ENCODE results near the gene PSTPIP2. TPM values are rescaled to one million over a fixed set of nuclear protein-coding genes. Genes with fewer than 3 reads are reported as not detected.
A peak's percentile ranks its signal among the peaks of the same experiment; 100 is the strongest.

The PSTPIP2 gene
- total and polyA plus RNA-seq, 9 donors: 1.3 to 2.8 (median 2.0) TPM

DNA sequence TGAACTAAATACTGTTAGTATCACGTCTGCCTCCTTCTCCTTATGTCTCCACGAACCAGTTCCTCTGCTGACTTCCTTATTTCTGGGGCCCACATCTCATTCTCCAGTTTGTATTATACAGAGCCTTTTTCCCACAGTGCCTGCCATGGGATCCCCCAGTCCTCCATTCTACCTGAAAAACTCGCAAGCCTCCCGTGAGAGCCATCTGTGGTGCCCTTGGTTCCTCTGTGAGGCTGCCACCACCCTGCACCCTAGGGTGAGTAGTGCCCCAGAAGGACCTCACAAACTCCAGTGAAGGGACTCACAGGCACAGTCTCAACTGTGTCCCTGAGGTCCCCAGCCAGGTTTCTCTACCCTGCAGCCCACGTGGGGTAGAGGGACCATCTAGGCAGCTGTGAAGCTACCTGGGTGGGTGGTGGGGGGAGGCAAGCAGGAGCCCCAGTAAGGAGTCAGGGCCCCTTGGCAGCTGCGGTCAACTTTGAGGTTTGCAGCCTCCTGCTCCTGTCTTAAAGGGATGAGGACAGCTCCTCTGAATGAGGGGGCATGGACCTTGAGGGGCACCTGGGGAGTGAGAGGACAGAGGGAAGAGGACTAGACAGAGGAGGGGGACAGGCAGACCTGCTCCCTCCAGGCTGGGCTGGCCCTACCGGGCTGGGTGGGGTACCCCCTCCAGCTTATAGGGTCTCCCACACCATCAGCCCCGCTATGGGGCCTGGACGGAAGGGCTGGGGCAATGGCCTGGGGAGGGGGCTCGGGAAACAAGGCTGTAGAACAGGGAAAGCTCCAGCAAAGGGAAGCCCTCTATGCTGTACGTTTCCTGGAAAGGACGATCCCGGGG lies 1.0 kb downstream of the PSTPIP2 start:
- 39% methylated on average over 9 of the region's 13 CpGs for WGBS (ENCODE audit: insufficient coverage)
- peak overlapping the region; percentile 60 for H3K4me3 ChIP-seq (ENCODE audit: low read length)
- DNase-seq: peak; percentile 25
- no peaks in the 10 kb centered on the region for H3K36me3 ChIP-seq (ENCODE audit: control insufficient read depth, insufficient read depth, low read length)
- no peaks in the 10 kb centered on the region for H3K9me3 ChIP-seq (replicated peaks; ENCODE audit: control insufficient read depth, low read depth, low read length)
- no peak overlapping the region for H3K27ac ChIP-seq (ENCODE audit: low read length)
- peaks cover 17% of the 10 kb centered on the region for H3K4me1 ChIP-seq (ENCODE audit: control insufficient read depth, insufficient read depth, low read length)
- H3K27me3 ChIP-seq (ENCODE audit: control insufficient read depth, insufficient read depth, low read length): peaks cover 8% of the 10 kb centered on the region

DNA sequence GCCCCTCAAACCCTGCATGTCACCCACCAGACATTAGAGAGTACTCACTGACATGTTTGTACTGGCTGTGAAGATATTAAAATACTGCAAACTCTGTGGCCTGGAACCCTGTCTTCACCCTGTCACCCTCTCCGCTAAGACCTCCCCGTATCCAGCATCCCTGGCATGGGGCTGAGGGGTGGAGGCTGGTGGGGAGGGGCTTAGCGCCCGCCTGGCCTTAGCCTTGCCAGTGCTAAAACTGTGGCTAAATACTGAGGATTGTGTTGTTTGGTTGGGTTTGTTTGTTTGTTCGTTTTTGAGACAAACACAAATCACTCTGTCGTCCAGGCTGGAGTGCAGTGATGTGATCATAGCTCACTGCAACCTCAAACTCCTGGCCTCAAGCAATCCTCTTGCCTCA lies 1.8 kb downstream of the PSTPIP2 start:
- DNase-seq: no peak
- no CpG with 5 or more reads among the region's 6 CpGs for WGBS (ENCODE audit: insufficient coverage)
- no peaks in the 10 kb centered on the region for H3K9me3 ChIP-seq (replicated peaks; ENCODE audit: control insufficient read depth, low read depth, low read length)
- peaks cover 17% of the 10 kb centered on the region for H3K4me1 ChIP-seq (ENCODE audit: control insufficient read depth, insufficient read depth, low read length)
- H3K27ac ChIP-seq (ENCODE audit: low read length): no peak overlapping the region
- H3K27me3 ChIP-seq (ENCODE audit: control insufficient read depth, insufficient read depth, low read length): peaks cover 8% of the 10 kb centered on the region
- H3K36me3 ChIP-seq (ENCODE audit: control insufficient read depth, insufficient read depth, low read length): no peaks in the 10 kb centered on the region
- no peak overlapping the region for H3K4me3 ChIP-seq (ENCODE audit: low read length)

DNA sequence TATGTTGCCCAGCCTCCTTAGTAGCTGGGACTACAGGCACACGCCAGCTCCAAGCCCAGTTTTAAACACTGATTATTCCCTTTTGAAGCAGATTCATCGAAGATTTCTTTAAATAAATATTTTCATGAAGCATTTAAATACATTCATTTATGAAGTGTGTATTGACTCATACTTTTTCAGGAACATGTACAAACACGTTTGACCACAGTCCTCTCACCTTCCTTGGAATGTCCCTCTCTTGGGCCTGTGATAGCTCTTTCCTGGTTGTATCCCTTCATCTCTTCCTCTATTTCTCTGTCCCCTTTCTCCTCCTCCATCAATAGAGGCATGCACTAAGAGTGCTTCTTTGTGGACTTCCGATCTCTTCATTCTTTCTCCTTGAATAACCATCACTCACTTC lies 2.5 kb downstream of the PSTPIP2 start:
- H3K9me3 ChIP-seq (replicated peaks; ENCODE audit: control insufficient read depth, low read depth, low read length): no peaks in the 10 kb centered on the region
- no peak for DNase-seq
- no peak overlapping the region for H3K27ac ChIP-seq (ENCODE audit: low read length)
- H3K4me3 ChIP-seq (ENCODE audit: low read length): no peak overlapping the region
- 80% methylated on average over 1 of the region's 4 CpGs for WGBS (ENCODE audit: insufficient coverage)
- H3K36me3 ChIP-seq (ENCODE audit: control insufficient read depth, insufficient read depth, low read length): no peaks in the 10 kb centered on the region
- H3K27me3 ChIP-seq (ENCODE audit: control insufficient read depth, insufficient read depth, low read length): peaks cover 8% of the 10 kb centered on the region
- H3K4me1 ChIP-seq (ENCODE audit: control insufficient read depth, insufficient read depth, low read length): peaks cover 17% of the 10 kb centered on the region

GRCh38 chr18:46068763-46069162 lies 3.3 kb downstream of the PSTPIP2 start:
- H3K27ac ChIP-seq (ENCODE audit: low read length): no peak overlapping the region
- peaks cover 8% of the 10 kb centered on the region for H3K27me3 ChIP-seq (ENCODE audit: control insufficient read depth, insufficient read depth, low read length)
- DNase-seq: no peak
- no peak overlapping the region for H3K4me3 ChIP-seq (ENCODE audit: low read length)
- H3K36me3 ChIP-seq (ENCODE audit: control insufficient read depth, insufficient read depth, low read length): no peaks in the 10 kb centered on the region
- H3K9me3 ChIP-seq (replicated peaks; ENCODE audit: control insufficient read depth, low read depth, low read length): no peaks in the 10 kb centered on the region
- 44% methylated on average over 1 of the region's 1 CpG for WGBS (ENCODE audit: insufficient coverage)
- H3K4me1 ChIP-seq (ENCODE audit: control insufficient read depth, insufficient read depth, low read length): peaks cover 17% of the 10 kb centered on the region

GRCh38 chr18:46067438-46068007 lies 4.5 kb downstream of the PSTPIP2 start:
- WGBS (ENCODE audit: insufficient coverage): no CpG with 5 or more reads among the region's 5 CpGs
- Histone ChIP-seq H3K4me3 (ENCODE audit: low read length) (no peak overlapping the region), H3K9me3 (replicated peaks; ENCODE audit: control insufficient read depth, low read depth, low read length) (no peaks in the 10 kb centered on the region), H3K27me3 (ENCODE audit: control insufficient read depth, insufficient read depth, low read length) (peaks cover 5% of the 10 kb centered on the region), H3K4me1 (ENCODE audit: control insufficient read depth, insufficient read depth, low read length) (peaks cover 12% of the 10 kb centered on the region), H3K27ac (ENCODE audit: low read length) (no peak overlapping the region), H3K36me3 (ENCODE audit: control insufficient read depth, insufficient read depth, low read length) (no peaks in the 10 kb centered on the region)
- no peak for DNase-seq

GRCh38 chr18:46062781-46063180 lies 9.3 kb downstream of the PSTPIP2 start:
- WGBS (ENCODE audit: insufficient coverage): 93% methylated on average over 4 of the region's 5 CpGs
- no peaks in the 10 kb centered on the region for H3K9me3 ChIP-seq (replicated peaks; ENCODE audit: control insufficient read depth, low read depth, low read length)
- no peaks in the 10 kb centered on the region for H3K36me3 ChIP-seq (ENCODE audit: control insufficient read depth, insufficient read depth, low read length)
- H3K27ac ChIP-seq (ENCODE audit: low read length): no peak overlapping the region
- H3K27me3 ChIP-seq (ENCODE audit: control insufficient read depth, insufficient read depth, low read length): no peaks in the 10 kb centered on the region
- no peak for DNase-seq
- no peak overlapping the region for H3K4me3 ChIP-seq (ENCODE audit: low read length)
- H3K4me1 ChIP-seq (ENCODE audit: control insufficient read depth, insufficient read depth, low read length): no peaks in the 10 kb centered on the region

DNA sequence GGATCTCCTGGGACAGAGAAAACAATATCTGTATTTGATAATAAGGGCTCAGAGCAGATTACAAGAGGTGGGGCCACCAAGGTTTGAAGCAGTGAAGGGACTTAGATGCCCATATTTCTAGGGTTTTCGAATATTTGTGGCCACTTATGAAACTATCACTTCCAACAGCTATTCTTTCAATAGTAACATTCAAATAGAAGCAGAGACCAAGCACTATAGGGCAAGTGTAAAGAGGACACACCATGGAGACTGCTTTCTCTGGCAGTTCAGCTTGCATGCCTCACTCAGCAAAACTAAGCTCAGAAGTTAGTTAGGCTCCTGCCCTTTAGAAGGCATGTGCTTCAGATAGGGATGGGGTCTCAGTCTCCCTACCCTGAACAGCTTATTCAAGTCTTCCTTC lies 10.3 kb downstream of the PSTPIP2 start:
- H3K27me3 ChIP-seq (ENCODE audit: control insufficient read depth, insufficient read depth, low read length): no peaks in the 10 kb centered on the region
- no peaks in the 10 kb centered on the region for H3K36me3 ChIP-seq (ENCODE audit: control insufficient read depth, insufficient read depth, low read length)
- H3K27ac ChIP-seq (ENCODE audit: low read length): no peak overlapping the region
- no peaks in the 10 kb centered on the region for H3K4me1 ChIP-seq (ENCODE audit: control insufficient read depth, insufficient read depth, low read length)
- WGBS (ENCODE audit: insufficient coverage): no CpG with 5 or more reads among the region's 1 CpG
- H3K4me3 ChIP-seq (ENCODE audit: low read length): no peak overlapping the region
- H3K9me3 ChIP-seq (replicated peaks; ENCODE audit: control insufficient read depth, low read depth, low read length): no peaks in the 10 kb centered on the region
- no peak for DNase-seq

DNA sequence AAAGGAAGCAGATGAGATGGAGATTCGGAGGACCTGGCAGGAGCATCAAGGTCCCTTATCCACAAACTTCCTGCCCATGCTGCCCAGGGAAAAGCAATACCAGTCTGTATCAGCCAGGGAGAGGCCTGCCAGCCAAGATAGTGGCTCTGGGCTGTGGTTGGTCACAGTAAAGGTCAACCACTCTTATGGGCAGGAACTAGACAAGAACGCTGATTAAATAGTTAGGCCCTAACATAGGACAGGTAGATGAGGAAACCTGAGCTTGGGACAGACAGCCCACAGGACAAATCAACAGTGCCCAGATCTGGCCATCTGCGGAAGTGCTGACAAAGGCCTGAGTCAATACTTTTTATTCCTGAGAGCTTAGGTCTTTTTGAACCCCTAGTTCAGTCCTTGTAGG lies 10.7 kb downstream of the PSTPIP2 start:
- H3K4me1 ChIP-seq (ENCODE audit: control insufficient read depth, insufficient read depth, low read length): no peaks in the 10 kb centered on the region
- no peak for DNase-seq
- H3K36me3 ChIP-seq (ENCODE audit: control insufficient read depth, insufficient read depth, low read length): no peaks in the 10 kb centered on the region
- no peak overlapping the region for H3K27ac ChIP-seq (ENCODE audit: low read length)
- H3K27me3 ChIP-seq (ENCODE audit: control insufficient read depth, insufficient read depth, low read length): no peaks in the 10 kb centered on the region
- WGBS (ENCODE audit: insufficient coverage): 95% methylated on average over 2 of the region's 3 CpGs
- no peak overlapping the region for H3K4me3 ChIP-seq (ENCODE audit: low read length)
- no peaks in the 10 kb centered on the region for H3K9me3 ChIP-seq (replicated peaks; ENCODE audit: control insufficient read depth, low read depth, low read length)

- Histone ChIP-seq H3K36me3 (ENCODE audit: control insufficient read depth, insufficient read depth, low read length) (no peaks in the 10 kb centered on the region), H3K9me3 (replicated peaks; ENCODE audit: control insufficient read depth, low read depth, low read length) (no peaks in the 10 kb centered on the region), H3K27me3 (ENCODE audit: control insufficient read depth, insufficient read depth, low read length) (no peaks in the 10 kb centered on the region), H3K4me3 (ENCODE audit: low read length) (no peak overlapping the region), H3K27ac (ENCODE audit: low read length) (no peak overlapping the region), H3K4me1 (ENCODE audit: control insufficient read depth, insufficient read depth, low read length) (no peaks in the 10 kb centered on the region)
- DNase-seq: no peak
- 67% methylated on average over 1 of the region's 3 CpGs for WGBS (ENCODE audit: insufficient coverage)
Measured at GRCh38 chr18:46060359-46060841, 11.7 kb downstream of the PSTPIP2 start.

GRCh38 chr18:46055838-46056230 lies 16.2 kb downstream of the PSTPIP2 start:
- H3K27me3 ChIP-seq (ENCODE audit: control insufficient read depth, insufficient read depth, low read length): no peaks in the 10 kb centered on the region
- no peak for DNase-seq
- H3K4me3 ChIP-seq (ENCODE audit: low read length): no peak overlapping the region
- no peaks in the 10 kb centered on the region for H3K9me3 ChIP-seq (replicated peaks; ENCODE audit: control insufficient read depth, low read depth, low read length)
- WGBS (ENCODE audit: insufficient coverage): no CpG with 5 or more reads among the region's 4 CpGs
- no peaks in the 10 kb centered on the region for H3K4me1 ChIP-seq (ENCODE audit: control insufficient read depth, insufficient read depth, low read length)
- no peak overlapping the region for H3K27ac ChIP-seq (ENCODE audit: low read length)
- no peaks in the 10 kb centered on the region for H3K36me3 ChIP-seq (ENCODE audit: control insufficient read depth, insufficient read depth, low read length)

Measured in muscle of leg (tissue), 11 donors.